ENCODE measurements around the gene AGK.

- TF ChIP-seq CTCF (IDR thresholded peaks at IDR 0.05) (no peak), POLR2AphosphoS5 (IDR thresholded peaks at IDR 0.05) (peak in 1 of 3 donors; percentile 17), POLR2A (IDR thresholded peaks at IDR 0.05) (no peak)
Observed at GRCh38 chr7:141551094-141551781, at the start of gene AGK.
